ENCODE results near the gene PTGER2.

The PTGER2 gene

GRCh38 chr14:52268279-52269061 lies 45.6 kb upstream of the PTGER2 start:
- H3K4me3 ChIP-seq (ENCODE audit: control insufficient read depth, low read depth, low read length) = peak overlapping the region; percentile 19
- TF ChIP-seq CTCF (IDR thresholded peaks at IDR 0.05; ENCODE audit: control insufficient read depth, insufficient read depth, low read depth, low read length, missing control alignments) = no peak
- no peak for DNase-seq (ENCODE audit: low read depth)

- no peak overlapping the region for H3K4me3 ChIP-seq (ENCODE audit: control insufficient read depth, low read depth, low read length)
- TF ChIP-seq CTCF (IDR thresholded peaks at IDR 0.05; ENCODE audit: control insufficient read depth, insufficient read depth, low read depth, low read length, missing control alignments) = no peak
- DNase-seq (ENCODE audit: low read depth) = no peak
Observed at GRCh38 chr14:52269100-52269499, 45.0 kb upstream of the PTGER2 start.

GRCh38 chr14:52269982-52270381 lies 44.1 kb upstream of the PTGER2 start:
- no peak for DNase-seq (ENCODE audit: low read depth)
- H3K4me3 ChIP-seq (ENCODE audit: control insufficient read depth, low read depth, low read length) = no peak overlapping the region
- TF ChIP-seq CTCF (IDR thresholded peaks at IDR 0.05; ENCODE audit: control insufficient read depth, insufficient read depth, low read depth, low read length, missing control alignments) = no peak

GRCh38 chr14:52271538-52271937 lies 42.6 kb upstream of the PTGER2 start:
- no peak for DNase-seq (ENCODE audit: low read depth)
- TF ChIP-seq CTCF (IDR thresholded peaks at IDR 0.05; ENCODE audit: control insufficient read depth, insufficient read depth, low read depth, low read length, missing control alignments) = no peak
- no peak overlapping the region for H3K4me3 ChIP-seq (ENCODE audit: control insufficient read depth, low read depth, low read length)

- peak; percentile 51 for TF ChIP-seq CTCF (IDR thresholded peaks at IDR 0.05; ENCODE audit: control insufficient read depth, insufficient read depth, low read depth, low read length, missing control alignments)
- no peak for DNase-seq (ENCODE audit: low read depth)
- H3K4me3 ChIP-seq (ENCODE audit: control insufficient read depth, low read depth, low read length) = no peak overlapping the region
Observed at GRCh38 chr14:52272375-52272774, 41.7 kb upstream of the PTGER2 start.

GRCh38 chr14:52275372-52275771 lies 38.7 kb upstream of the PTGER2 start:
- TF ChIP-seq CTCF (IDR thresholded peaks at IDR 0.05; ENCODE audit: control insufficient read depth, insufficient read depth, low read depth, low read length, missing control alignments) = no peak
- no peak for DNase-seq (ENCODE audit: low read depth)
- H3K4me3 ChIP-seq (ENCODE audit: control insufficient read depth, low read depth, low read length) = no peak overlapping the region

Data from AG09309 (cell line).